Globus pallidus (tissue), 1 donor: Measurements from ENCODE around the gene ACSF3.
"Not testable (repeated sequence)": the region's sequence is repeated elsewhere in the genome, so short reads cannot be mapped to it uniquely, and the experiment has no call there.

Source experiments
- DNase-seq: peaks from one replicate; pipeline ENCODE4 v3.0.0-alpha.2; 2015; ENCODE audit warnings: low spot score

The ACSF3 gene

DNA sequence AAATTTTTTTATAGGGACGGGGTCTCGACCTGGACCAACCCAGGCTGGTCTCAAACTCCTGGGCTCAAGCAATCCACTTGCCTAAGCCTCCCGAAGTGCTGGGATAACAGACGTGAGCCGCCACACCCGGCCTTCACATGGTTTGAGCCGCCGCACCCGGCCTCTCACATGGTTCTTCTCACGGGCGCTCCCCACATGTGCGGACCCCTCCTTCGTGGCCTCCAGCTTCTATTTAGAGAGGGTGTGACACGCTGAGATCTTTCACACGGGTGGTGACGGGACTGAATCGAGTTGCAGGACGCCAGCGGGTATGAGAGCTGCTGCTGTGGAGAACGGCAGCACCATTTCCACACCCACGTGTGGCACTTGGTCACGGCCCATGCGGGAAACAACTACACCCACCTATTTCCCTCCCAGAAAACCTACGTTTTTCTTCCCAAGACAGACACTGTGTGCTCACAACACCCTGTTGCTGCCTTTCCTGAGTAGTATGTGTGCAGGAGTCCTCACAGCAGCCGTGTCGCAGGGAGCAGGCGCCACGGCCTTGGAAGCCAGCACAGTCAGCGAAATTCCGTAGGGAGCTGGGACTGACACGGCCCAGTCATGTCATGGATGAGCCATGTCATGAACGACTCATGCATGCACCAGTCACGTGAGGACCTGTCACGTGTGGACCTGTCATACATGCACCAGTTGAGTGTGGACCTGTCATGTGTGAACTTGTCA lies 20.1 kb upstream of the ACSF3 start:
- no peak for DNase-seq

DNA sequence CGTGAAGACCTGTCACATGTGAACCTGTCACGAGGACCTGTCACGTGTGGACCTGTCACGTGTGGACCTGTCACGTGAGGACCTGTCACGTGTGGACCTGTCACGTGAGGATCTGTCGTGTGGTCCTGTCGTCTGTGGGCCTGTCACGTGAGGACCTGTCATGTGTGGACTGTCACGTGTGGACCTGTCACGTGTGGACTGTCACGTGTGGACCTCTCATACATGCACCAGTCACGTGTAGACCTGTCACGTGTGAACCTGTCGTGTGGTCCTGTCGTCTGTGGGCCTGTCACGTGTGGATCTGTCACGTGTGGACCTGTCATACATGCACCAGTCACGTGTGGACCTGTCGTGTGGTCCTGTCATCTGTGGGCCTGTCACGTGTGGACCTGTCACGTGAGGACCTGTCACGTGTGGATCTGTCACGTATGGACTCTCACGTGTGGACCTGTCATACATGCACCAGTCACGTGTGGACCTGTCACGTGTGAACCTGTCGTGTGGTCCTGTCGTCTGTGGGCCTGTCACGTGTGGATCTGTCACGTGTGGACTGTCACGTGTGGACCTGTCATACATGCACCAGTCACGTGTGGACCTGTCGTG lies 19.5 kb upstream of the ACSF3 start:
- DNase-seq = not testable (repeated sequence)

DNA sequence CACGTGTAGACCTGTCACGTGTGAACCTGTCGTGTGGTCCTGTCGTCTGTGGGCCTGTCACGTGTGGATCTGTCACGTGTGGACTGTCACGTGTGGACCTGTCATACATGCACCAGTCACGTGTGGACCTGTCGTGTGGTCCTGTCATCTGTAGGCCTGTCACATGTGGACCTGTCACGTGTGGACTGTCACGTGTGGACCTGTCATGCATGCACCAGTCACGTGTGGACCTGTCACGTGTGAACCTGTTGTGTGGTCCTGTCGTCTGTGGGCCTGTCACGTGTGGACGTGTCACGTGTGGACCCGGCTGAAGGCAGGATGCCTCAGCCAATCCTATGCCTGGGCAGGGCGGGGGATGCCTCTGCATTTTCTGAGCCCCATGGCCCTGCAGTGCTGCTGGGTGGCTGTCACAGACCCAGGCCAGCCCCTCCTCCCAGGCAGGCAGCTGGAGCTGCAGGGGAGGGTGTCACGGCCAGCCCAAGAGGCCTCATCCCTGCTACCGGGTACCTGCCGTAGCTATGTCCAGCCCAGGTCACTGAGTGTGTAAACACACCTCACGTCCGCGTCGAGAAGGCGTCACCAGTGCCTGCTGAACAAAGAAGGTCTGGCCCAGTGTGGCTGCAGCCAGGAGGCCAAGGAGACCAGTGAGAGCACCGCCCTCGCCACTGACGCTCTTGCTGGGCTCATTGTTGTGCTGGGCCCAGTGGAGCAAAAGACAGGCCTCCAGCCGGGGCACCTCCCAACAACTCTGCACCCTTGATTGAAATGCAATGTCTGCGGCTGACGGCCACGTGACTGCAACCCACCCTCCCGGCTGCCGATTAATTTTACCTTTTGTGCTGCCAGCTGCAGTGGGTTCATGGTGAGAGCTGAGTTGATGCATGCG lies 18.6 kb upstream of the ACSF3 start:
- DNase-seq = no peak

DNA sequence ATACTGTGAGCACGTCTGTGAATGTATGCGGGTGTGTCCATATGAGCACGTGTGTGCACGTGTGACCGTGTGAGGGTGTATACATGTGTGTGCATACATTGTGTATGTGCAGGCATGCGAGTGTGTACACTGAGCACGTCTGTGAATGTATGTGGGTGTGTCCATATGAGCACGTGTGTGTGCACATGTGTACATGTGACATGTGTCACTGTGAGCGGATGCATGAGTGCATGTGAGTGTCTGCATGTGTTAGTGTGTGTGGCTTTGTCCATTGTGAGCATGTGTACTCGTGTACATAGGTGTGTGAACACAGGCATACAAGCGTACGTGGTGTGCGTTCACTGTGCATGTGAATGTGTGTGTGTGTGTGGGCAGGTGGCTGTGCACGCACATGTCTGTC lies 17.5 kb upstream of the ACSF3 start:
- no peak for DNase-seq

DNA sequence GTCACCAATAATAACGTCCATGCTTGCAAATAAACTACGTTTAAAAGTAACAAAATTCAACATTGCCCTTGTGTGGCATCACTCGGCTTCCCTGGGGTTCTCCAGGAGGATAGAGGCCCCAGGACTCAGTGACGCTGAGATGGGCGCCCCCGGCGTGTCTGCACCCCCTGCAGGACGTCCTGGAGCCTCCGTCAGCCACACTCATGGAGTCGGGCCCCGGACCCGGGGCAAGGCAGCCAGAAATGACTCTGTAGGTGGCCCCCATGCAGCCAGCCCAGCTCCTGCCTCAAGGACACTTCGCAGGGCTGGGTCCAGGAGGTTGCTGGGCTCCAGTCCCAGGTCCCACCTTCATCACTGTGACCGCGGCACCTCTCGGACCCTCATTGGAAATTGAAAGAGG lies 16.6 kb upstream of the ACSF3 start:
- no peak for DNase-seq

DNA sequence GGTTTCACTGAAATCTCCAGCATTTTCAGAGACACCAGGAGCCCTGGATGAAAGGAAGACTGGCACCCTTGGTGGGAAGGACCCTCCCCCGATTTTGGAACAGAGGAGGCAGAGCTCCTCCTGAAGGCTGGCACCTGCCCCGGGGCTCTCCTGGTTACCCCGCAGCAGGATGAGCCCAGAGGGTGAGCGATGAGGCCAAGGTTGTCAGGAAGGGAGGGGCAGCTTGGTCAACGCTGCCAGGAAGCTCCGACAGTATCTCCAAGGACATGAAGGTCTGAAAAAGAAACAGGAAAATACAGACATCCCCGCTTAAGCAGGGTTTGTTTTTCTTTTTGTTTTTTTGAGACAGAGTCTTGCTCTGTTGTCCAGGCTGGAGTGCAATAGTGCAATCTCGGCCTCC lies 15.5 kb upstream of the ACSF3 start:
- no peak for DNase-seq

DNA sequence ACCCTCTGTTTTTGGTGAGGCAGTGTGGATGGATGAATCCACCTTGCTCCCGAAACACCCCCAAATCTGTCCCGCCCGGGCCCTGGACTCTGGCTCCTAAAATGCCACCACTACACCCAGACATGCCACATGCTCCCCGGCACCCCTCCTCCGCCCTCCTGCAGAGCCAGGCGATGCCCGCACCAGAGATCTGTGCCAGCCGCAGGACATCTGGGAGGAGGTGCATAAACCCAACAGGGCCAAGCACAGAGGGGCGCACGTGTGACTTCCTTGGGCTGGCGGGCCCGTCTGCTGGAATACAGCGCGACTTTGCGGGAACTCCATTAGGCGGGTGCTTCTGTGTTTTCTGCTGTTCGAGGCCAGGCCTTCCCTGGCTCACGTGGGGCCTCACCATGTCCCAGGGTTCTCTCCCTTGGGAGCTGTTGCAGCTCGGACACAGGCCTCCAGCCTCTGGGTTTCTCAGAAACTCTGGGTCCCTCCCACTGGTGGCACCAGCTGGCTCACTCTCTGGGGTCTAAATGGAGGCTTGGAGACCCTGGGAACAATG lies 14.1 kb upstream of the ACSF3 start:
- DNase-seq = no peak

DNA sequence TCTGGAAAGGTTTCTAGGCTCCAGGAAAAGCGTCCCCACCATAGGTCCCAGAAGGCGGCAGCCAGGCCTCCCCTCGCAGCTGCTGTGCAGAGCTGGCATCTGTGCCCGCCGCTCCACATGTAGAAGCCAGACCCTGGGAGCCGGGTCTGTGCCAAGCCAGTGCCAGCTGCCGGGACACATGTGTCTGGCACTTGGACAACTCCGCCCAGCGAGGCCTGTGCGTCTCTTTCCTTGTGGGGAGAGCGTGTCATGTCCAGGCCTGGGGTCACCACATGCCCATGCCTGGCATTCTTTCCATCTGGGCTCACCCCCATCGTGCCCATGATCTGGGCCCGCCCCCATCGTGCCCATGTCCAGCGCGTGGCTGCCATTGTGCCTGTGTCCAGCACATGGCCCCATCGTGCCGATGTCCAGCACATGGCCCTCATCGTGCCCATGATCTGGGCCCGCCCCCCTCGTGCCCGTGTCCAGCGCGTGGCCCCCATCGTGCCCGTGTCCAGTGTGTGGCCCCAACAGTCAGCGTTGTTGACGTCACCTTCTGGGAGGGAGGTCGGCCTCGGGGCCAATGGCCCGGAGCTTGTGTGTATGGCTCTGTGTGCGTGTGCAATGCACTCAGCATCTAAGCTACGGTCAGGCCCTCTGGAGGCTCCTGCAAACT lies 13.3 kb upstream of the ACSF3 start:
- DNase-seq = no peak

DNA sequence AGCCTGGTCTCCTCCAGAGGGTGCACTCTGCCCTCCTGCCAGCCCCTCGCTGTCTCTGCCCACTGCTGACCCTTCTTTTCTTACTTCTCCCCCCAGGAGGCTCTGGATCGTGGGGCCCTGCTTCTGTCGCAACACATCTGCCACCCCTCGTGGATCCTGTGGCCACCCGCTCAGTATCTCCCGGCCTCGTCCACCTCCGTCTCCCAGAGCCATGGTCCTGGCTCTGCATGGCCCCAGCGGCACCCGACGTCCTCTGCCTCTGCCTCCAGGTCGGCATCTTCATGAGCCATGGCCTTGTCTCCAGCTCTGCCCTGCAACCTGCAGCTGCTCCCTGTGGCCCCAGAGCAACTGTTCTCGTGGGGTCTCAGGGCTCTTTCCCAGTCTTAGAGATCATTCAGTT lies 12.1 kb upstream of the ACSF3 start:
- DNase-seq = no peak

DNA sequence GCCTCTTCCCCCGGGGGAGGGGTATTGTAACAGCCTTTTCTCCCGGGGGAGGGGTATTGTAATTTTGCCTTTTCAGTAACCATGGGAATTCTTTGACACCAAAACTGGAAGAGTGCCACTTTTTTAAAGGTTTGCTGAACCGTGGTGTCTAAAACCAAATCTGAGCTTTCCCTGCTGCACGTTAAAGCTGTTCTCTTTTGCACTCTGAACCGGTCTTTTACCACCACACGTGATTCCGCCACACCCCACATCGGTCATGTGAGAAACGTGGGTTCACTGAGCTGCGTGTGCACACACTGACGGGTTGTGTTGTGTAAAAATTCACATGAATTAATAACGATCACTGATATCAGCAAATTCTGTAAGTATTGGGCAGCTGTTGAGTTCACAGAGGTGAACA lies 9.2 kb upstream of the ACSF3 start:
- DNase-seq = no peak

DNA sequence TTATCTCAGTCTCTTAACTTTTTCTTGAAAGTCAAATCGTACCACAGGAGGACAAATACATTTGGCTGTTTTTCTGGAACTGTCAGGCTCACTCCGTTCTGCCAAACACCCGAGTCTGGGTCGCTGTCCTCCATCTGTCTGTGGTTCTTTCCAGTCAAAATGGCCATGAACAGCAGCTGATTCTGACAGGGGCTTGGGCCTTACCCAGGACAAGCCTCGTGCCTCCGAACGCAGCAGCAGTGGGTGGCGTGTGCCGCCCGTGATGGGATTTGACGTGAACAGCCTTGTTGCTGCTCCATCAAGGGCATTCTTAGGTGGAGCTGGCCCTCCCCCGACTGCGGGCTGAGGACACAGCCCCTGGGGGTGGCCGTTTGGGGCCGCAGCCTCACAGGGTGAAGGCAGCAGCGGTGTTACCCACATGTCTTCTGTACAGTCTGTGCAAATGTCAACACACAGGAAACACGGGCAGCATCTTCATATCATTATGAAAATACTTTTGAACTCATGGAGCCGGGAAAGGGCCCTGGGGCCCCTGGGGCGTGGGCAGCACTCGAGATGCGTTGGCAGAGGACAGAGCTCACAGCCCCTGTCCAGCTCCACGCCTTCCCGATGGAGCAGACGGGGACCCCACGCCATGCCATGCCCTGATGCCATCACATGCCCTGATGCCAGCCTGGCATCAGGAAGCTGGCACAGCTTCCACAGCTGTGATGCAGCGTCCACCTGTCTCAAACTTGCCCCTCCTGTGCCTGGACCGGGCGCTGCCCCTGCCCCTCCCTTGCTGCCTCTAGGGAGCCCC lies 8.6 kb upstream of the ACSF3 start:
- no peak for DNase-seq

DNA sequence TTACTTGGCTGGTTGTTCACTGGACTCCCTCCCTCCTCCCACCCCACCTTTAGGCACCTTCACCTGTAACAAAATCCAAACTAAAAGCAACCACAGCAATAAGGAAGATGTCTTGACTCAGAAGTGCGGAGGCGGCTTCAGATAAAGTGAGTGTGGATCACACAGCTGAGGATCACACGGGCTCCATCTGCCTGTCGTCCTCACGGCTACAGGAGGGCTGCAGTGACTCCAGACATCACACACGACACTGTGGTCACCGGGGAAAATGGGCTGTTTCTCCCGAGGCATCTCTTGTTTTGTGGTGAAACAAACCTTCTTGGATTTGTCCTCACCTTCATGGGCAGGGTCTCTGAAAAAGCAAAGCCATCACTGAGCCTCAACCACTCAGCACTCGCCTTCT lies 7.9 kb upstream of the ACSF3 start:
- no peak for DNase-seq

DNA sequence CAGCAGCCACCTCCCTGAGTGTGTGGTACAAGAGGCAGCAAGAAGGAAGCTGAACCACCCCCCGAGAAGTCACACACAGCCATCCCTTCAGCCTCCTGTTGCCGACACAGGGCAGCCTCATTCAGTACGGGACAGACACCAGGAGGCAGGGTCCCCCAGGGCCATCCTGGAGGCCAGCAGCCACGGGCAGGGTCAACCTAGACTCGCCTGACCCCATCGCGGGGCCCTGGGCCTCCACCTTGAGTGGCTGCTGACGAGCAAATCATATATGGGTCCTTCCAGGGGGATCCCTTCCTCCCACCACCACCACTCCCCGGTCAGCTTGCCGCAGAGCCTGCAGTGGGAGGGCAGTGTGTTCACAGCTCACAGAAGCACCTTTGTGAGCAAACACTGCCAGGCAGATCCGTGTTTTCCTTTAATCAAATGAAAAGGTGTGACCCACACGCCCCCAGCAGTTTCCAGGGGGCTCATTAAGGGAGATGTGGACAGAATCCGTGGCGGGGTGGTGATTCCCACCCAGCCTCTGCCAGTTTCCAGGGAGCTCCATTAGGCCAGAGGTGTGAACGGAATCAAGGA lies 5.6 kb upstream of the ACSF3 start:
- no peak for DNase-seq

DNA sequence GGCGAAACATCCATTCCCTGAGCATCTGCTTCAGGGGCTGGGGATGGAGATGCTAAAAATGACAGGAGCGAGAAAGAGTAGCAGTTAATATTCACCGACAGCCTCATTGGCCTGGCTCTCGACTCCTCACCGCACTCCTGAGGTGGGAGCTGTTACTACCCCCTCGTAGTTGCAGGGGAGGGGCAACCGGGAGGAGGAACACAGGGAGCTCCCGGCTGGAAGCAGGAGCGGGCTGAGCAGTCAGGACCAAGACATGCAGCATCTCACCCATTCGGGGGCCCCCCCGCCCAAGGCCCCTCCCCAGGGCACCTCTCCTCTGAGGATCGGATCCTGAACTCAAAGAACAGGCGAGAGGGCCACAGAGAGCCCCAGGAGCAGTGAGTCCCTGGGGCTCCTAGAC lies 4.5 kb upstream of the ACSF3 start:
- DNase-seq = no peak

DNA sequence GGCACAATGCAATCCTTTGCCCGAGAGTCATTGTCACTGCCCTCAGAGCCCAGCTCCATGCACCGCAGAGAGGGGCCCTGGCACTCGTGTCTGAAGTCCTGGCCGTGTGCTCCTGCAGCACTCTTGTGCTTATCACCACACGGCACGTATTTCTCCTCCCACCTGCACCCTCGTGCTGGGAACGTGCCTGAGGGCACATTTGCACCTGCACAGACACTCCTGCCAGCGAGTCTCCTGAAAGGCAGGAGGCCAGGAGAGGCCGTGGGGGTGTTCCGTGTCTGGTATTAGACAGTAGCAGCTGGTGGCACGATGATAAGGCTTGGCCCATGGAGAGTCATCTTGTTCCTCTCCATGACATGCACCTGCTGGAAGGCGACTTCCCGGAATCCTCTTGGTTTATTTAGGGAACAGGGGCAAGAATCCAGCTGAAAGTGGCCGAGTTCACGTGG lies 3.4 kb upstream of the ACSF3 start:
- no peak for DNase-seq

DNA sequence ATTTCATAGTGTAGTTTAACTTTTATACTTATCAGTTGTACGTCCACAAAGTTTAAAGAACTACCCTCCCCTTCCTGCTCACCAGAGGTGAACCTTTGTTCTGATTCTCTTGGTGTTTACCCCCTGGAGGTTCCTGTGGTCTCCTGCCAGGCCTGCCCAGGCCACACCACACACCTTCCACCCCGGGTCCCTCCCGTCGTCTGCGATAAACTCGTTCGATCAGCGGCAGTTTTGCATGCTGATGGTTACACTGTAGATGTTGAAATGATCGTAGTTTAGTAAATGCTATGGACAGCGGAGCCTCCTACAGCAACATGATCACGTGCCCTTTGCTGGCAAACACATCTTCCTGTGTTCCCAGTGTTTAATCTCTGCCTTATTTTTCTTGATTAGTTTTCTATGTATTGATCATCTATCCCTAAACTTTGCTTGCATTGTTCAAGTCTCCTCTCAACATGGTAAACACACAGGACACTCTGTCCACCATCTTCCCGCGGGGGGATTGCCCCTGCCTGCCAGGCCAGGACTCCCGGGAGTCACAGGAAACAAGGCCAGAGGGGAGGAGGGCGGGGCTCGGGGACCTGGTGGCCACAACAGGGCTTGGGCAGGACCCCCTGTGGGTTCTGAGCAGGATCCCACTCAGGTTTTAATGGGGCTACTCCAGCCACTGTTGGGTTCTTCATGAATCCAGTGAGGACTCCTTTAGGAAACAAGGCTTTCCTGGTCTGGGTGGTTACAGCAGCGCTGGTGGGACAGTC lies 2.8 kb upstream of the ACSF3 start:
- DNase-seq = no peak

DNA sequence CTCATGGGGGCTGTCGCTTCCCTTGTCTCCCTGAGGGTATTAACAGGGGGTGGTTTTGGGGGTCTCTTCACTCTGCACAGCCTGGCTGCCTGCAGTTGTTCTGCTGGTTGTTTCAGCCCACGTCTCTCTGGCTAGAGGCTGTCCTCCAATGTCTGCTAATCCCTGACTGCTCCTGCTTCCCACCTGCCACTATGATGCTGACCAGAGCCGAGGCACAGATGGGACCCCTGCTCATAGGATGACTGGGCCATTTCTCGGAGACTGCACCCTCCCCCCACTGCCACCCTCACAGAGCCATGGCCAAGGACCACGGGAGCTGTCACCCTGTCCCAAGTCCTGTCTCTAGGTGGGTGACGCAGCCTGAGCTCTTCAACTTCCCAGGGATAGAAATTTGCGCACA lies 1.6 kb upstream of the ACSF3 start:
- DNase-seq = no peak

DNA sequence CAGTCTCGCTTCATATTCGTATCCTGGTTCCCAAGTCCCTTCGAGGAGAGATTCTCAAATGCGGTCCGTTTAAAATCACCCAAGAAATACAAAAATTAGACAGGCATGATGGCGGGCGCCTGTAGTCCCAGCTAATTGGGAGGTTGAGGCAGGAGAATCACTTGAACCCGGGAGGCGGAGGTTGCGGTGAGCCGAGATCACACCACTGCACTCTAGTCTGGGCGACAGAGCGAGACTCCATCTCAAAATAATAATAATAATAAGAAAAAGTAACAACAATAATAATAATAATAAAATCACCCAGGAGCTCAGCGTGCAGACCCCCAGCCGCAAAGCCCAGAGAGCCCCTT lies 425 bp upstream of the ACSF3 start:
- not testable (repeated sequence) for DNase-seq

DNA sequence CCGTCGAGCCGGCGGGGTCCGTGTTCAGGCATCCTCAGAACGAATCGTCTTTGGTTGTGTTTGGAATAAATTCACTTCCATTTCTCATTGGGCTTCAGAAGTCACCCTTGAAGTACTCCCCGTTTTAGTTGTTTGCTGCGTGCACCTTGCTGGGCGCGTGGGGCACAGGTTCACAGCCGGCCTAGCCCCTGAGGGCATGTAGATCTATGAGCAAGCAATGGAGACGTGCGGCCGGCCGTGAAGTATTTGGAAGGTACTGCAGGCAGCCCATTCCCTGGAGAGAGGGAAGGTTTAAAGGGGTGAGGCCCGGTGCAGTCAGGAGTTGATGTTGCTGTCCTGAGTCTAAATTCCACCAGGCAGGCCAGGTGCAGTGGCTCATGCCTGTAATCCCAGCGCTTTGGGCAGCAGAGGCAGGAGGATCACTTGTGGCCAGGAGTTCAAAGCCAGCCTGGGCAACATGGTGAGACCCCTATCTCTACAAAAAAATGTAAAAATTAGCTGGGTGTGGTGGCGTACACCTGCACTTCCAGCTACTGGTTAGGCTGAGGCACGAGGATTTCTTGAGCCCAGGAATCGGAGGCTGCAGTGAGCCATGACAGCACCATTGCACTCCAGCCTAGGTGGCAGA lies 714 bp downstream of the ACSF3 start:
- DNase-seq = no peak

DNA sequence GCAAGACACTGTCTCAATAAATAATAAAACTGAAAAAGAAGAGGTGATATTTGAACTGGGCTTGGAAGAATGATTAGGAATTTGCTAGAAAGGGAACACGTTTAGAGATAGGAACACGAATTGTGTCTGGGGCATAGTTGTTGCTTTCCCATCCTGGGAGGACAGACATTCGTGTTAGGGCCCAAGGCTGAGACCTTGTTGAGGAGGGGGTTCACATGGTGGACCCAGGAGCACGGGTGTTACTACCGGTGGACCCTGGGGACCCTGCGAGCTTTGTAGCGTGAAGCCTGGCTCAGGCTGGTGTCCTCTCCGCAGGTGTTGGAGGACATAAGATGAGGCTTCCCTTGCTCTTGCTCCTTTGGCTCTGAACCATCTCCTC lies 1.2 kb downstream of the ACSF3 start:
- no peak for DNase-seq
